SU-DHL-6 (cell line): ENCODE results near the gene ERLIN1.

ENCODE experiments used
- H2AFZ ChIP-seq: fragments of 200-600 bp; sonication (generic); 2 replicates; pipeline ENCODE4 v1.6.1; 2014; ENCODE audit warnings: low read depth, mild to moderate bottlenecking, moderate library complexity, mixed read lengths, antibody characterized with exemption, low read length; ENCODE audit not compliant: severe bottlenecking
- H3F3A ChIP-seq: fragments of 200-600 bp; shearing (Covaris generic); 2 replicates; pipeline ENCODE4 v1.6.0; 2016; ENCODE audit warnings: antibody characterized with exemption, mild to moderate bottlenecking; ENCODE audit not compliant: insufficient read depth
- H3K27ac ChIP-seq: fragments of 200-600 bp; sonication (generic); 2 replicates; pipeline ENCODE4 v1.5.1; 2016; ENCODE audit warnings: low read depth, mild to moderate bottlenecking, low read length, moderate library complexity, mixed read lengths
- H3K27me3 ChIP-seq: fragments of 200-600 bp; sonication (generic), shearing (Covaris generic); 2 replicates; pipeline ENCODE4 v1.6.0; 2014; ENCODE audit warnings: mild to moderate bottlenecking, low read length
- H3K36me3 ChIP-seq: fragments of 200-600 bp; sonication (generic); 2 replicates; pipeline ENCODE4 v1.6.1; 2014; ENCODE audit warnings: mild to moderate bottlenecking, low read length, mixed read lengths
- H3K4me2 ChIP-seq: fragments of 300-600, 200-600 bp; shearing (Covaris generic), sonication (generic); 2 replicates; pipeline ENCODE4 v1.6.0; 2014; ENCODE audit warnings: low read length, low read depth, mild to moderate bottlenecking; ENCODE audit not compliant: poor library complexity, severe bottlenecking
- H3K4me3 ChIP-seq: fragments of 200-600 bp; sonication (generic); 2 replicates; pipeline ENCODE4 v1.5.1; 2014; ENCODE audit warnings: antibody characterized with exemption, low read length, mild to moderate bottlenecking, mixed read lengths; ENCODE audit not compliant: insufficient read depth, poor library complexity, severe bottlenecking
- H3K79me2 ChIP-seq: fragments of 200-600 bp; sonication (generic); 2 replicates; pipeline ENCODE4 v1.6.1; 2014; ENCODE audit warnings: mild to moderate bottlenecking, low read length, moderate library complexity; ENCODE audit not compliant: insufficient read depth
- H3K9ac ChIP-seq: fragments of 200-600 bp; sonication (generic); 2 replicates; pipeline ENCODE4 v1.7.0; 2014; ENCODE audit warnings: mild to moderate bottlenecking, low read length
- H3K9me2 ChIP-seq: fragments of 200-600 bp; sonication (generic); replicated peaks from 2 replicates; pipeline ENCODE4 v1.6.1; 2014; ENCODE audit warnings: low read length; ENCODE audit not compliant: insufficient read depth
- H3K9me3 ChIP-seq: fragments of 200-600 bp; sonication (generic); 2 replicates; pipeline ENCODE4 v1.6.1; 2014; ENCODE audit warnings: low read length, mixed read lengths; ENCODE audit not compliant: insufficient read depth
- H4K20me1 ChIP-seq: fragments of 200-600 bp; sonication (generic); 2 replicates; pipeline ENCODE4 v1.6.1; 2014; ENCODE audit warnings: low read depth, mild to moderate bottlenecking, antibody characterized with exemption, low read length, moderate library complexity, mixed read lengths
- CTCF ChIP-seq: fragments of 200-600 bp; sonication (generic); IDR thresholded peaks from one replicate; pipeline ENCODE4 v1.5.1; 2017; ENCODE audit warnings: antibody characterized with exemption, mild to moderate bottlenecking, low read length, moderate library complexity; ENCODE audit not compliant: insufficient read depth, poor library complexity, severe bottlenecking
- EZH2phosphoT487 ChIP-seq: fragments of 200-600 bp; sonication (generic), shearing (Covaris generic); conservative IDR thresholded peaks from 2 replicates; pipeline ENCODE4 v1.6.1; 2018; ENCODE audit warnings: mild to moderate bottlenecking, antibody characterized with exemption, low read length, moderate library complexity, mixed read lengths

ERLIN1 gene

GRCh38 chr10:100154666-100155065 is 31.2 kb downstream of the ERLIN1 start:
- Histone ChIP-seq H3K27me3 (no peaks in the 10 kb centered on the region), H2AFZ (no peak overlapping the region), H4K20me1 (no peaks in the 10 kb centered on the region), H3K79me2 (peaks cover 17% of the 10 kb centered on the region), H3F3A (no peaks in the 10 kb centered on the region), H3K27ac (no peak overlapping the region), H3K9me2 (no peaks in the 10 kb centered on the region), H3K4me2 (no peak overlapping the region), H3K36me3 (peaks cover 54% of the 10 kb centered on the region; the same call in 1 of the 2 replicates), H3K4me3 (no peak overlapping the region), H3K9me3 (no peaks in the 10 kb centered on the region), H3K9ac (no peak overlapping the region)
- TF ChIP-seq CTCF (no peak), EZH2phosphoT487 (no peak)

GRCh38 chr10:100153239-100153825 is 32.5 kb downstream of the ERLIN1 start:
- Histone ChIP-seq H3K9me3 (no peaks in the 10 kb centered on the region), H3K4me3 (no peak overlapping the region), H3K9me2 (no peaks in the 10 kb centered on the region), H2AFZ (no peak overlapping the region), H3F3A (no peaks in the 10 kb centered on the region), H3K79me2 (peaks cover 5% of the 10 kb centered on the region; the same call in 1 of the 2 replicates), H3K9ac (no peak overlapping the region), H4K20me1 (peaks cover 5% of the 10 kb centered on the region; the same call in 1 of the 2 replicates), H3K27ac (no peak overlapping the region), H3K36me3 (peaks cover 40% of the 10 kb centered on the region; the same call in 1 of the 2 replicates), H3K4me2 (no peak overlapping the region), H3K27me3 (no peaks in the 10 kb centered on the region)
- TF ChIP-seq EZH2phosphoT487, result no peak
- no peak for TF ChIP-seq CTCF

- no peaks in the 10 kb centered on the region for H3K27me3 ChIP-seq
These were observed 34.0 kb downstream of the ERLIN1 start for GRCh38 chr10:100151723-100152300.

More at GRCh38 chr10:100151723-100152300, 34.0 kb downstream of the ERLIN1 start:
- H3K4me2 ChIP-seq, result no peak overlapping the region
- no peak overlapping the region for H3K4me3 ChIP-seq
- no peaks in the 10 kb centered on the region for H3F3A ChIP-seq
- no peaks in the 10 kb centered on the region for H3K9me2 ChIP-seq
- no peak for TF ChIP-seq CTCF
- no peak for TF ChIP-seq EZH2phosphoT487
- no peaks in the 10 kb centered on the region for H3K79me2 ChIP-seq
- peaks cover 5% of the 10 kb centered on the region; the same call in 1 of the 2 replicates for H4K20me1 ChIP-seq
- H2AFZ ChIP-seq, result no peak overlapping the region
- no peak overlapping the region for H3K27ac ChIP-seq
- H3K9me3 ChIP-seq, result no peaks in the 10 kb centered on the region
- no peak overlapping the region for H3K9ac ChIP-seq
- peaks cover 30% of the 10 kb centered on the region; the same call in 1 of the 2 replicates for H3K36me3 ChIP-seq
